ENCODE data around the gene DBNL. TPM values are rescaled to one million over a fixed set of nuclear protein-coding genes. Genes with fewer than 3 reads are reported as not detected.
A peak's percentile ranks its signal among the peaks of the same experiment; 100 is the strongest.

DBNL gene
- total and polyA plus RNA-seq, 7 donors = 33.4 to 66.7 (median 40.0) TPM

- H3K27me3 ChIP-seq (ENCODE audit: insufficient read depth in 3 of 3, low read length in 2 of 3) = no peaks in the 10 kb centered on the region
- TF ChIP-seq CTCF (IDR thresholded peaks at IDR 0.05) = no peak
- H3K4me1 ChIP-seq = peaks cover 10% of the 10 kb centered on the region
- H3K27ac ChIP-seq = no peak overlapping the region
- peak in 1 of 2 donors; percentile 4 for DNase-seq
- H3K36me3 ChIP-seq (ENCODE audit: insufficient read depth in 1 of 2, low read depth in 1 of 2) = peaks cover 8 to 75% of the 10 kb centered on the region in 2 donors
- no peak overlapping the region for H3K4me3 ChIP-seq
- no peak for ATAC-seq
- H3K9me3 ChIP-seq = no peaks in the 10 kb centered on the region
- intact Hi-C loops (cut with DNase I) = no loop called here
- WGBS, 3 donors = 89 to 92% (median 91%) methylated on average over 5 of the region's 5 CpGs
Measured at GRCh38 chr7:44051611-44052220, 7.2 kb downstream of the DBNL start.

- Histone ChIP-seq H3K27me3 (ENCODE audit: insufficient read depth in 3 of 3, low read length in 2 of 3) (no peaks in the 10 kb centered on the region), H3K4me3 (no peak overlapping the region), H3K9me3 (no peaks in the 10 kb centered on the region), H3K27ac (no peak overlapping the region), H3K36me3 (ENCODE audit: insufficient read depth in 1 of 2, low read depth in 1 of 2) (peaks cover 8 to 84% of the 10 kb centered on the region in 2 donors), H3K4me1 (peaks cover 6% of the 10 kb centered on the region)
- intact Hi-C loops (cut with DNase I) = no loop called here
- peak in 1 of 2 donors; percentile 18 for DNase-seq
- 91 to 92% (median 92%) methylated on average over 12 of the region's 12 CpGs for WGBS, 3 donors
- ATAC-seq = no peak
- no peak for TF ChIP-seq CTCF (IDR thresholded peaks at IDR 0.05)
Measured at GRCh38 chr7:44052771-44053365, 8.4 kb downstream of the DBNL start.

GRCh38 chr7:44056681-44057080 is 12.2 kb downstream of the DBNL start:
- WGBS, 3 donors = 70 to 88% (median 74%) methylated on average over 7 of the region's 7 CpGs
- Histone ChIP-seq H3K4me3 (no peak overlapping the region), H3K27ac (no peak overlapping the region), H3K27me3 (ENCODE audit: insufficient read depth in 3 of 3, low read length in 2 of 3) (no peaks in the 10 kb centered on the region), H3K36me3 (ENCODE audit: insufficient read depth in 1 of 2, low read depth in 1 of 2) (peaks cover 7 to 95% of the 10 kb centered on the region in 2 donors), H3K9me3 (no peaks in the 10 kb centered on the region), H3K4me1 (peaks cover 12% of the 10 kb centered on the region)
- peak in 1 of 2 donors; percentile 42 for DNase-seq
- intact Hi-C loops (cut with DNase I) = no loop called here
- no peak for TF ChIP-seq CTCF (IDR thresholded peaks at IDR 0.05)
- ATAC-seq = no peak

GRCh38 chr7:44057181-44057848 is 12.8 kb downstream of the DBNL start:
- intact Hi-C loops (cut with DNase I) = no loop called here
- Histone ChIP-seq H3K4me1 (peaks cover 18% of the 10 kb centered on the region), H3K36me3 (ENCODE audit: insufficient read depth in 1 of 2, low read depth in 1 of 2) (peaks cover 7 to 95% of the 10 kb centered on the region in 2 donors), H3K27ac (no peak overlapping the region), H3K9me3 (no peaks in the 10 kb centered on the region), H3K4me3 (no peak overlapping the region), H3K27me3 (ENCODE audit: insufficient read depth in 3 of 3, low read length in 2 of 3) (no peaks in the 10 kb centered on the region)
- TF ChIP-seq CTCF (IDR thresholded peaks at IDR 0.05) = no peak
- WGBS, 3 donors = 59 to 85% (median 63%) methylated on average over 11 of the region's 11 CpGs
- peak in 1 of 2 donors; percentile 50 for DNase-seq
- peak in 2 of 4 donors; percentile 5 to 9 for ATAC-seq
